C4-2B (cell line): ENCODE measurements around the gene THRB.

ENCODE experiments used
- H3K27ac ChIP-seq: fragments of 450-650 bp; 2 replicates; pipeline ENCODE4 v1.5.1; 2017
- CTCF ChIP-seq: fragments of 450-650 bp; conservative IDR thresholded peaks from 2 replicates; pipeline ENCODE4 v1.5.1; 2017; ENCODE audit warnings: mild to moderate bottlenecking
- ZFX ChIP-seq: fragments of 450-650 bp; IDR thresholded peaks from 2 replicates; pipeline ENCODE4 v1.6.1; 2017

Gene THRB

GRCh38 chr3:24198728-24199127, 295.9 kb downstream of the THRB start:
- H3K27ac ChIP-seq, result no peak overlapping the region
- no peak for TF ChIP-seq ZFX
- no peak for TF ChIP-seq CTCF

- TF ChIP-seq CTCF (no peak), ZFX (no peak)
- H3K27ac ChIP-seq, result no peak overlapping the region
These were observed 296.8 kb downstream of the THRB start for GRCh38 chr3:24197809-24198208.

GRCh38 chr3:24196526-24196925, 298.1 kb downstream of the THRB start:
- TF ChIP-seq CTCF (no peak), ZFX (no peak)

GRCh38 chr3:24195504-24196230, 299.0 kb downstream of the THRB start:
- TF ChIP-seq CTCF (no peak), ZFX (no peak)
- H3K27ac ChIP-seq, result no peak overlapping the region

More at GRCh38 chr3:24196526-24196925, 298.1 kb downstream of the THRB start:
- no peak overlapping the region for H3K27ac ChIP-seq

GRCh38 chr3:24192469-24193056, 302.1 kb downstream of the THRB start:
- H3K27ac ChIP-seq, result no peak overlapping the region
- TF ChIP-seq CTCF (no peak), ZFX (no peak)

DNA sequence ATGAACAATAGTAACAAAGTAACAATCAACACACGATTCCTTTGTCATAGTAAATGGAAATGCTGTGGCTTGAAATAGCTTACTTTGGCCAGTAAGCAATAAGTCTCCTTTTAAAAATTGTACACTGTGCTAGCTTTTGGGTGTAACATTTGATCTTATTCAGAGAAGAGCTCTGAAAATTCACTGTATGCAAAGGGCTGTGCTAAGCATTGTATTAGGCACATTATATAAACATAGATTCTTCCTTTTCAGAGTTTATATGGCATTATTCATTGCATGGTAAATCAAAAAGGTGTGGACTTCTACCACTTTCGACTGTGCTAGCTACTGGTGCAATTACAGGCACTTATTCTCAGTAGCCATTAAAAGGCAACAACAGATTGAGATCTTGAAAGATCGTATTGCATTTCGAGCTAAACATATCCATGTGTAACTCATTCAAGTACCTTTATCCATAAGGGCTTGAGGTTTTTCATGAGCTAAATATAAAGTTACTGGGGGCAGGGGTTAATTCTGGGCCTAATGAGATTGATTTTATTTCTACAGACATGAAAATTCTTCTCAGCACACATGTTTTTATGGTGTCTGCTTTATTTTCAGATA, 302.7 kb downstream of the THRB start:
- TF ChIP-seq ZFX, result no peak
- no peak for TF ChIP-seq CTCF

GRCh38 chr3:24190256-24190655, 304.4 kb downstream of the THRB start:
- TF ChIP-seq ZFX (no peak), CTCF (no peak)
- H3K27ac ChIP-seq, result no peak overlapping the region

More for the DNA sequence above, 302.7 kb downstream of the THRB start:
- H3K27ac ChIP-seq, result no peak overlapping the region
